Measurements from ENCODE around the gene POU2F2. TPM values are rescaled to one million over a fixed set of nuclear protein-coding genes. Genes with fewer than 3 reads are reported as not detected.

The POU2F2 gene
- total RNA-seq, 2 experiments from 2014 or later: 43.6 to 62.8 TPM

DNA sequence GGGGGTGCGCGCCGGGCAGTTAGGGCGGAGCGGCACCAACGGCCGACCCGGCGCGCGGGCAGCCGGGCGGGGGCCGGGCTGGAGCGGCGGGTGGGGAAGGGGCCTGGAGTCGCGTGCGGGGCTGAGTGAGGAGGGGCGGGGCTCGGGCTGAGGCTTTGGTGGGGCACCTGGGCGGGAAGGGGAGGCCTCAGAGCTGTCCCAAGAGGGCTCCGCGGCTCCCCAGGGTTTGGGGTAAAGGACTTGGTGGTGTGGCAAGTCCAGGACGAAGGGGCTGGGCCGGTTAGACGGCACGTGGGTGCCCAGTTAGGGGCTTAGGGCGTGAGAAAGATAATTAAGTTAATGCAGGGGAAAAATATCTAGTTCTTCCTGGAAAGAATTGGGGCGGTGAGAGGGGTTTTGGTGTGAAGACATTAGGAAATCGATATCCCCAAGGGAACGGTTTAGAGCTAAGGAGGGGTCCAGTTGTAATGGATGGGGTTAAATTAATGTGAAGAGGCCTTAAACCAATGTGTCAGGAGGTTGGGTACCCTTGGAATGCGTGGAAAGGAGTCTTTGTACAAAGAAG, 55.8 kb downstream of the POU2F2 start:
- Mint-ChIP-seq H3K27me3 (no peaks in the 10 kb centered on the region), H3K36me3 (ENCODE audit: low read depth) (peaks cover 20% of the 10 kb centered on the region), H3K4me1 (peaks cover 30% of the 10 kb centered on the region), H3K27ac (peak overlapping the region; percentile 91), H3K9me3 (ENCODE audit: low read depth) (no peaks in the 10 kb centered on the region), H3K4me3 (peak overlapping the region; percentile 89)
- DNase-seq: peak; percentile 63
- intact Hi-C loops (cut with DNase I, micrococcal nuclease): loop anchor here (1.0 to 5.0 kb wide), 11 partner anchors 45 to 1691 kb away; partner anchors contain the start of genes DEDD2 (in 1 of the 2), HNRNPUL1 (in 1 of the 2), MEGF8 (in 1 of the 2) and POU2F2 (in 1 of the 2)
- ChIA-PET POLR2A (interaction anchor here (0.6 to 1.0 kb wide), 4 partner anchors 42 to 859 kb away, joined by 3 to 5 read pairs (median 4); partner anchors contain the start of gene RPS19), CTCF (interaction anchor here (0.6 to 1.3 kb wide), 7 partner anchors 22 to 545 kb away, joined by 3 to 5 read pairs (median 3); partner anchors contain the start of gene GSK3A)
- no peak for ATAC-seq

DNA sequence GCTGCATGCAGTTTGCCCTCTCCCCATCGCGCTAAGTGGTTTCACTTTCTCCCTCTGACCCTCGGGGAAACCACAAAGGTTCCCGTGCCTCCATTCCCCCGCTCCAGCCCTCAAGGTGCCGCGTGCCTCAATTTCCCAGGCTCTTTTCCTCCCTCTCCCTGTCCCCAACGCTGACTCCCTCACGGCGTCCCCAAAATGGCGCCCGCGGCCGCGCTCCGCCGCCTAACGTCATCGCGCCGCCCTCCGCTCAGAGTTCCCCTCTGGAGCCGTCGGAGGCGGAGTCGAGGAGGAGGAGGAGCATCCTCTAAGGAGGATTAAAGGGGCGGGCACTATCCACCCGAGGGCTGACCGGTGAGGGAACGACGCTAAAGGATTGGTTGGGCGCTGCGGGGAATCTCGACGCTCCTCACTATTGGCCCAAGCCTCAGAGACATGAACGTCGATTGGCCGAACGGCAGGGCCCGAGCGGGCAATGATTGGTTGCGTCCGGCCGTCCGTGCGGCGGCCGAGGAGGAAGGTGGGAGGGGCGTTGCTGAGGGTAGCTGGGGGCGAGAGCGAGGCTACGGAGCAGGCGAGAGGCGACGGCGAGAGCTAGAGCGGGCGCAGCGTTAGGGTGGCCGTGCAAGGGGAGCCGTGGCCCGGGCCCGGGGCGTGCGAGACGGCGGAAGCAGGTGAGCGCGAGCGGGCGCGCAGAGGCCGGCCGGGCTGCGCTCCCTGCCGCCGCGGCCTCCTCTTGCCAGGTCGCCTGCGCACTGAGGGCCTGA, 56.4 kb downstream of the POU2F2 start, which contains the start of gene ZNF574:
ZNF574 (plus strand) TSS at position 551 of the 764 bp plus-strand sequence. CDS start 2,441 bp downstream, outside the sequence.
- H3K27ac Mint-ChIP-seq: peak within 1 kb of the TSS; percentile 99
- peaks cover 27% of the 10 kb centered on the region for H3K4me1 Mint-ChIP-seq
- ATAC-seq (peak; percentile 99), DNase-seq (peak; percentile 99)
- peaks cover 17% of the 10 kb centered on the region for H3K36me3 Mint-ChIP-seq (ENCODE audit: low read depth)
- H3K4me3 Mint-ChIP-seq: peak within 1 kb of the TSS; percentile 89
- no peaks in the 10 kb centered on the region for H3K9me3 Mint-ChIP-seq (ENCODE audit: low read depth)
- ChIA-PET CTCF (interaction anchor here (0.5 to 1.0 kb wide), 5 partner anchors 21 to 544 kb away, joined by 3 read pairs; no protein-coding TSS in a partner anchor), POLR2A (interaction anchor here (0.7 to 1.0 kb wide), 2 partner anchors 41 to 216 kb away, joined by 3 to 5 read pairs; partner anchors contain the start of gene RPS19)
- intact Hi-C loops (cut with DNase I, micrococcal nuclease): loop anchor here (1.0 to 5.0 kb wide), 18 partner anchors 24 to 1692 kb away; partner anchors contain the start of genes DEDD2 (in 2 of the 2), GSK3A (in 1 of the 2), HNRNPUL1 (in 1 of the 2) and MEGF8 (in 1 of the 2)
- no peaks in the 10 kb centered on the region for H3K27me3 Mint-ChIP-seq

DNA sequence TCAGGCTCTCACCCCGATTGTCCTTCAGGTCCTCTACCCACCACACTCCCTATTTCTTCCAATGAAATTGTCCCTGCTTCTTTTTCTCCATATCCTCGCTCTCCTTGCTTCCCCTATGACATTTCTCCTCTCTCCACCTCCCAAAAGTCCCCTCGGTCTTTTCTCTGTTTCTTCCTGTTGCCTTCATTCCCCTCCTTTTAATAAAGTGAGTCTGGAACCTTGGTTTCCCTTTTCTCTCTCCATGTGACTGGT, 57.0 kb downstream of the POU2F2 start:
- ChIA-PET POLR2A (no interaction called here), CTCF (no interaction called here)
- Mint-ChIP-seq H3K27me3 (no peaks in the 10 kb centered on the region), H3K4me1 (peaks cover 27% of the 10 kb centered on the region), H3K4me3 (peak overlapping the region; percentile 89), H3K27ac (peak overlapping the region; percentile 99), H3K36me3 (ENCODE audit: low read depth) (peaks cover 17% of the 10 kb centered on the region), H3K9me3 (ENCODE audit: low read depth) (no peaks in the 10 kb centered on the region)
- intact Hi-C loops (cut with DNase I, micrococcal nuclease): loop anchor here (1.0 to 5.0 kb wide), 12 partner anchors 24 to 1692 kb away; partner anchors contain the start of genes DEDD2 (in 1 of the 2), GSK3A (in 1 of the 2), HNRNPUL1 (in 1 of the 2) and PAFAH1B3 (in 1 of the 2)
- peak; percentile 0 for ATAC-seq
- no peak for DNase-seq

DNA sequence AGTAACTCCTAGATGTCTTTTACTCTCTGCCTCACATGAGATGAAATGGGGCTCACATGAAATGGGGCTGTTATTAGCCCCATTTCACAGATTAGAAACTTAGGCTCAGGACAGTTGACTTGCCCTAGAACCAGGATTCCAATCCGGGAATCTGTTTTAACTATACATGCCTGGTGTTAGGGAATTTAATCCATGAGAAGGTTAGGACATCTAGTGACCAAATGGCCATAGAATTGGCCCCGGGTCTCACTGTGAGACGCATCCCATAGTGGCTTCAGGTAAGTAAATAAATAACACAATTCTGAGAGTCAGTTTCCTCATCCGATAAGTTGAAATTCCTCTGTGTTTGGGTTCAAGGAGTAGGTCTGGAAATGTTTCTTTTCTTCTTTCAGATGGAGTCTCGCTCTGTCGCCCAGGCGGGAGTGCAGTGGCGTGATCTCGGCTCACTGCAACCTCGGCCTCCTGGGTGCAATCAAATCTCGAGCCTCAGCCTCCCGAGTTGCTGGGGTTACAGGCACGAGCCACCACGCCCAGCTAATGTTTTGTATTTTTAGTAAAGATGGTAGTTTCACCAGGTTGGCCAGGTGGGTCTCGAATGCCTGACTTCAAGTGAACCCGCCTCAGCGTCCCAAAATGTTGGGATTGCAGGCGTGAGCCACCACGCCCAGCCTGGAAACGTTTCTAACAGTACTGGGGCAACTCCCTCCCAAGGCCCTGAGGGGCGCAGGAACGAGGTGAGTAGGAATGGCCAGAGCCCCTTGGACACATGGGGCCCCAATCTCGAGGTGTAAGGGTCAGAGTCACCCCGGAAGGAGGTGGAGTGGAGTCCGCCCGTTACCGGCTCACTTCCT, 57.5 kb downstream of the POU2F2 start:
- POLR2A ChIA-PET: no interaction called here

DNA sequence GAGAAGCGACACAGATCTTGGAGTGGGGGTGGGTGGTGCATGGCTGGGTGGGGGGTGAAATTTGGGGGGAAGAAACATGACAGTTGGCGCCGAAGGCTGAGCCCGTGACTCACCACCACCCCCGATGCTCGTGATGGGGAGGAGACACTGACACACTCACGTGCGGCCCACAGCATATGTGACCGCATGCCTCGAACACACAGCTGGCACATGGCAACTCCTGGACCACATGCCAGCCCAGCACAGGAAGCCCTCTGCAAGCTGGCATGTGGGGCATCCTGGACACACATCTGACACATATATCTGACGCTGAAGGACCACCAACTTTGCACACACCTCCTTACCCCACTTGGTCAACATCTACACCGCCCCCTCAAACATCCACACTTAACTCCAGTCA, 61.0 kb downstream of the POU2F2 start:
- Mint-ChIP-seq H3K27ac (no peak overlapping the region), H3K4me1 (peaks cover 5% of the 10 kb centered on the region), H3K9me3 (ENCODE audit: low read depth) (no peaks in the 10 kb centered on the region), H3K27me3 (no peaks in the 10 kb centered on the region), H3K36me3 (ENCODE audit: low read depth) (peaks cover 4% of the 10 kb centered on the region), H3K4me3 (no peak overlapping the region)
- DNase-seq (no peak), ATAC-seq (no peak)
- ChIA-PET POLR2A (no interaction called here), CTCF (interaction anchor here (0.5 to 1.1 kb wide), 2 partner anchors 39 to 111 kb away, joined by 3 read pairs; no protein-coding TSS in a partner anchor)
- intact Hi-C loops (cut with DNase I, micrococcal nuclease): no loop called here

More for the DNA sequence above, 57.5 kb downstream of the POU2F2 start:
- ATAC-seq (no peak), DNase-seq (peak; percentile 30)
- Mint-ChIP-seq H3K36me3 (ENCODE audit: low read depth) (peaks cover 17% of the 10 kb centered on the region), H3K4me1 (peaks cover 27% of the 10 kb centered on the region), H3K9me3 (ENCODE audit: low read depth) (no peaks in the 10 kb centered on the region), H3K4me3 (peak overlapping the region; percentile 89), H3K27me3 (no peaks in the 10 kb centered on the region), H3K27ac (peak overlapping the region; percentile 99)
- intact Hi-C loops (cut with DNase I, micrococcal nuclease): loop anchor here (1.0 to 5.0 kb wide), 12 partner anchors 23 to 1693 kb away; partner anchors contain the start of genes DEDD2 (in 1 of the 2), GSK3A (in 1 of the 2), HNRNPUL1 (in 1 of the 2) and PAFAH1B3 (in 1 of the 2)
- CTCF ChIA-PET: no interaction called here

DNA sequence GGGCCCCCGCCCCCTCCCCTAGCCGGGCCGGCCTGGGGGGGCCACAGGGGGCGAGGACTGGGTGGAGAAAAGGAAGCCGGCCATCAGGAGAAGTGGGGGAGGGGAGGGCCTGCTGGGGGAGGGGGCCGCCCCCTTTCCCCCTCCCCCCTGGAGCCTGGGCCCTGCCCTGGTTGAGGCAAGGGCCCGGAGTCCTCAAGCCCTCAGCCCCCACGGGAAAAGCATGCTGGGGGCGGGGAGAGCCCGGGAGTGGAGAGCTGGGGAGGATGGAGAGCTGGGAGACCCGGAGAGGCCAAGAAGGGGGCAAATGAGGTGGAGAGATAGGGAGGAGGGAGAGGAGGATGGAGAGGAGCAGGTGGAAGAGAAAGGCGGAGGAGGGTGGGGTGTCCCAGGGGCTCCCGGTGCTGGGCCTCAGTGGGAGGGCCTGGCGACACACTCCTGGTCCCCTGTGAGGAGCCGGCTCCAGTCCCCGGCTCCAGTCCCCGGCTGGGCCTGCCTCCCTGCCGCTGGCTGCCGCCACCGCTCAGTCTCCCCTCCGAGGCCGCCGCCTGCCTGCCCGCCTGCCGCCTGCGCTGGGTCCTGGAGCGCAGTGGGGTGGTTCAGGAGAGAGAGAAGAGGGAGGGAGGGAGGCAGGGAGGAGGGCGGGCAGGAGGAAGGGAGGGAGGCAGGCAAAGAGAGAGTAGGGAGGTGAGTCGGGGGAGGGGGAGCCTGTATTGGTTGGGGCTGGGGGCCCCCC, 62.5 kb downstream of the POU2F2 start, which contains the start of gene GRIK5:
GRIK5 (minus strand) TSS at position 588 of the 733 bp plus-strand sequence. CDS start 4,436 bp downstream, outside the sequence.
- ChIA-PET CTCF (no interaction called here), POLR2A (interaction anchor here (0.6 kb wide), 1 partner anchor 39 kb away, joined by 3 read pairs; no protein-coding TSS in a partner anchor)
- no peak within 1 kb of the TSS for H3K27ac Mint-ChIP-seq
- peaks cover 3% of the 10 kb centered on the region for H3K4me1 Mint-ChIP-seq
- DNase-seq (no peak), ATAC-seq (no peak)
- no peak within 1 kb of the TSS for H3K4me3 Mint-ChIP-seq
- no peaks in the 10 kb centered on the region for H3K9me3 Mint-ChIP-seq (ENCODE audit: low read depth)
- intact Hi-C loops (cut with DNase I, micrococcal nuclease): no loop called here
- H3K36me3 Mint-ChIP-seq (ENCODE audit: low read depth): no peaks in the 10 kb centered on the region
- no peaks in the 10 kb centered on the region for H3K27me3 Mint-ChIP-seq

DNA sequence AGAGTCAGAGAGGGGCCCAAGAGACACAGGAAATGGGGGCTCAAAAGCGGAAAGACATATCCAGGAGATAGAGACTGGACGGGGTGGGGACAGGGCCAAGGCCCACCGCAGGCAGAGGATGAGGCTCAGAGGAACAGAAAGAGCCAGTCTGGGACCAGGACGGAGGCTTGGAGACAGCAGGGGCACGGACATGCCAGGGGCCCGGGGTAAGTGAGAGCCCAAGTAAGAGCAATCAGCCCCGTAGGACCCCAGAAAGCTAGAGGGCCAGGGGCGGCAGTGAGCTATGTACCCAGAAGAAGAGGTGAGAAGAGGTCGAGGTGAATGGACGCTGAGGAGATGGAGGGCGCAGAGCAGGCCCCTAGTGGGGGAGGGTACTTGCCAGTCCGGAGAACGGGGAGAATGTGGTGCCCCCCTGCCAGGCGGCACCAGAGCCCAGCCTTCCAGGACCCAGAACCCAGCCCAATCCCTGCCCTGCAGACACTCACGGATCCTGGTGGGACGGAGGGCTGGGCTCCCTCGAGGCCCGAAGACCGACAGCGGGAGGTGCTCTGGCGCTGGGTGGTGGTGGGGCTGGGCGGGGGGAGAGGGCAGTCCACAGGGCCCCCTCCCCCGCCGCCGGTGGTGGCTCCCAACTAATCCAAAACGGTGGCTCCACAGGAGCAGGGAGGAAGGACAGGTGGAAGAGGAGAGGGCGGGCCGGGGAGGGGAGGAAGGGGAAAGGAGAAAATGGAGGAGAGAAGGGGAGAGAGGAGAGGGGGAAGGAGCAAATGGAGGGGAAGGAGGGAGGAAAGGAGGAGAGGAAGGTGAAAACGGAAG, 63.3 kb downstream of the POU2F2 start:
- Mint-ChIP-seq H3K4me3 (no peak overlapping the region), H3K9me3 (ENCODE audit: low read depth) (no peaks in the 10 kb centered on the region), H3K27ac (no peak overlapping the region), H3K4me1 (no peaks in the 10 kb centered on the region), H3K27me3 (no peaks in the 10 kb centered on the region), H3K36me3 (ENCODE audit: low read depth) (no peaks in the 10 kb centered on the region)
- intact Hi-C loops (cut with DNase I, micrococcal nuclease): no loop called here
- DNase-seq (no peak), ATAC-seq (no peak)
- CTCF ChIA-PET: no interaction called here
- POLR2A ChIA-PET: interaction anchor here (0.6 kb wide), 1 partner anchor 38 kb away, joined by 3 read pairs; no protein-coding TSS in a partner anchor

DNA sequence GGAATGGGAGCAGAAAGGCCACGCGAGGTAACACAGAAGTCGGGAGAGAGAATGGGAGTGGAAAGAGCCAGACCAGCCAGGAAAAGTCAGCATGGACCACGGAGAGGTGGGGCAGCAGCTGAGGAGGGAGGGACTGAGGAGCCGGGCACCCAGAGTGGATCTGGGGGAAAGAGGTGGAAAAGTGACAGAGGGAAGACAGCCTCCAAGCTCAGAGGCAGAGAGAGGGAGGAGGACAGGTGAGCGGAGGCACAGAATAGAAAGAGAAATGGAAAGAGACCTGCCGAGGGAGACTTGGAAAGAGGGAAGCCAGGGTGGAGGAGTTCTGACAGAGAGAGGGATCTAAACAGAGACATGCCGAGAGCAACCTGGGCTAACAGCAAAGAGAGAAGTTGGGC, 63.9 kb downstream of the POU2F2 start:
- no peak for ATAC-seq
- ChIA-PET CTCF (no interaction called here), POLR2A (interaction anchor here (0.6 kb wide), 1 partner anchor 17 kb away, joined by 3 read pairs; no protein-coding TSS in a partner anchor)
- no peaks in the 10 kb centered on the region for H3K9me3 Mint-ChIP-seq (ENCODE audit: low read depth)
- H3K27me3 Mint-ChIP-seq: no peaks in the 10 kb centered on the region
- intact Hi-C loops (cut with DNase I, micrococcal nuclease): no loop called here
- H3K4me1 Mint-ChIP-seq: no peaks in the 10 kb centered on the region
- H3K27ac Mint-ChIP-seq: no peak overlapping the region
- no peak for DNase-seq
- H3K4me3 Mint-ChIP-seq: no peak overlapping the region
- no peaks in the 10 kb centered on the region for H3K36me3 Mint-ChIP-seq (ENCODE audit: low read depth)

DNA sequence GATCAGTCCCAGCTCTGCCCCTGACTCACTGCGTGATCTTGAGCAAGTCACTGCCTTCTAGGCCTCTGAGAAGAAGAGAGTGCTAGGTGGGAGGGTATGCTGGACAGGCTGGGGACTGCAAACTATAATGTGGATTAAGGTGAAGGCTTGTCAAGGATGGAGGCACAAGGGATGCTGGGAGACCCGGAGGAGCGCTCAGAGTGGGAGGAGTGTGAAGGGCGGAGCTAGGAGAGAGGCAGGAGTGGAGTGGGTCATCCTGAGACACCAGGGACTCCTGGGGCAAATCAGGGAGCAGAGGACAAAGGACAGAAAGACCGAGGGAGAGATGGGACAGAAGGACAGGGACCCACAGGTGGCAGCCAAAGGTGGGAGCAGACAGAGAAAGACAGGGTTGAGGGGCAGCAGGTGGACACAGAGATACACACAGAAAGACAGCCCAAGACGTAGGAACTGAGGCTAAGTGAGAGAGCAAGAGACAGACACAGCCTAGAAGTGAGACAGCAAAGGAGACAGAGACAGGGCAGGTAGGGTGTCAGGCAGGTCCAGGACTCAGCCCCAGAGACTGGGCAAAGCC, 64.8 kb downstream of the POU2F2 start:
- ATAC-seq (no peak), DNase-seq (no peak)
- no peak overlapping the region for H3K4me3 Mint-ChIP-seq
- H3K27ac Mint-ChIP-seq: no peak overlapping the region
- H3K27me3 Mint-ChIP-seq: no peaks in the 10 kb centered on the region
- CTCF ChIA-PET: no interaction called here
- H3K4me1 Mint-ChIP-seq: no peaks in the 10 kb centered on the region
- no peaks in the 10 kb centered on the region for H3K9me3 Mint-ChIP-seq (ENCODE audit: low read depth)
- intact Hi-C loops (cut with DNase I, micrococcal nuclease): no loop called here
- POLR2A ChIA-PET: no interaction called here
- no peaks in the 10 kb centered on the region for H3K36me3 Mint-ChIP-seq (ENCODE audit: low read depth)

Measured in activated CD4-positive, alpha-beta T cell treated with anti-CD3 and anti-CD28 coated beads for 36 hours (primary cell).